Lower leg skin (tissue), 4 donors: ENCODE results near the gene CERCAM. TPM values are rescaled to one million over a fixed set of nuclear protein-coding genes. Genes with fewer than 3 reads are reported as not detected.
"Not testable (repeated sequence)": the region's sequence is repeated elsewhere in the genome, so short reads cannot be mapped to it uniquely, and the experiment has no call there.

Experiments
- DNase-seq, 2 donors: peaks; one replicate each; pipeline ENCODE4 v3.0.0-alpha.2; 2019; ENCODE audit warnings: low spot score in 2 of 2
- H3K4me3 ChIP-seq: fragments of 200-600 bp; sonication (generic); 2 replicates; pipeline ENCODE4 v1.5.1; 2017; ENCODE audit warnings: mild to moderate bottlenecking, low read depth; ENCODE audit not compliant: poor library complexity, severe bottlenecking
- POLR2A ChIP-seq, 2 donors: fragments of 450-650 bp; IDR thresholded peaks; one replicate each; pipeline ENCODE4 v1.6.1; 2016 to 2017; ENCODE audit warnings: antibody characterized with exemption in 2 of 2, mild to moderate bottlenecking in 1 of 2, moderate library complexity in 1 of 2
- WGBS, 2 donors: methylation state at CpG; one replicate each; pipeline ENCODE4 v1.1.5; 2018; 5-methylcytosine and 5-hydroxymethylcytosine counted together
- intact Hi-C: fragments of 100-400 bp; cut with DNase I; formaldehyde crosslinking; loops from one replicate; pipeline ENCODE4 v1.15.0; 2023; ENCODE audit warnings: low total_unique reads
- total RNA-seq, 4 donors: library from RNA; depleted of rRNA; stranded (reverse); fragments of >200 nt; gene quantifications; one replicate each; pipeline ENCODE4 v1.1.0, GENCODE V29; 2016
- TF ChIP-seq, protein P1 (sequence below), 3 donors: fragments of 450-650 bp; IDR thresholded peaks; one replicate each; pipeline ENCODE4 v1.5.1; 2016; ENCODE audit warnings: antibody characterized with exemption in 3 of 3, mild to moderate bottlenecking in 3 of 3, moderate library complexity in 2 of 3

The CERCAM gene
- total RNA-seq, 4 donors from 2014 or later, result 5.6 to 21.3 (median 7.3) TPM

DNA sequence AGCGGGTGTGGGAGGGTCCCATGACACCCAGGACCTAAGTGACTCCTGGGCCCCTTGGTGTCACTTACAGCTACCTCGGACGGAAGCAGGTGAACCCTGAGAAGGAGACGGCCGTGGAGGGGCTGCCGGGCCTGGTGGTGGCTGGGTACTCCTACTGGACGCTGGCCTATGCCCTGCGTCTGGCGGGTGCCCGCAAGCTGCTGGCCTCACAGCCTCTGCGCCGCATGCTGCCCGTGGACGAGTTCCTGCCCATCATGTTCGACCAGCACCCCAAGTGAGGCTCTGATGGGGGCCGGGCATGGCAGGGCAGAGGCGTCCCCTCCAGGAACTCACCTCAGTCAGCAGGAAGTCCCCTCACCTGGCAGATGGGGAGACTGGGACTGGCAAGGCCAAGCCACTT, 13.7 kb downstream of the CERCAM start:
- no peak for TF ChIP-seq POLR2A (IDR thresholded peaks at IDR 0.05)
- TF ChIP-seq, protein P1, sequence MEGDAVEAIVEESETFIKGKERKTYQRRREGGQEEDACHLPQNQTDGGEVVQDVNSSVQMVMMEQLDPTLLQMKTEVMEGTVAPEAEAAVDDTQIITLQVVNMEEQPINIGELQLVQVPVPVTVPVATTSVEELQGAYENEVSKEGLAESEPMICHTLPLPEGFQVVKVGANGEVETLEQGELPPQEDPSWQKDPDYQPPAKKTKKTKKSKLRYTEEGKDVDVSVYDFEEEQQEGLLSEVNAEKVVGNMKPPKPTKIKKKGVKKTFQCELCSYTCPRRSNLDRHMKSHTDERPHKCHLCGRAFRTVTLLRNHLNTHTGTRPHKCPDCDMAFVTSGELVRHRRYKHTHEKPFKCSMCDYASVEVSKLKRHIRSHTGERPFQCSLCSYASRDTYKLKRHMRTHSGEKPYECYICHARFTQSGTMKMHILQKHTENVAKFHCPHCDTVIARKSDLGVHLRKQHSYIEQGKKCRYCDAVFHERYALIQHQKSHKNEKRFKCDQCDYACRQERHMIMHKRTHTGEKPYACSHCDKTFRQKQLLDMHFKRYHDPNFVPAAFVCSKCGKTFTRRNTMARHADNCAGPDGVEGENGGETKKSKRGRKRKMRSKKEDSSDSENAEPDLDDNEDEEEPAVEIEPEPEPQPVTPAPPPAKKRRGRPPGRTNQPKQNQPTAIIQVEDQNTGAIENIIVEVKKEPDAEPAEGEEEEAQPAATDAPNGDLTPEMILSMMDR (IDR thresholded peaks at IDR 0.05), result no peak
- 91 to 98% methylated on average over 16 to 17 of the region's 17 CpGs for WGBS, 2 donors
- intact Hi-C loops, result no loop called here

GRCh38 chr9:128435611-128436010, 15.0 kb downstream of the CERCAM start:
- H3K4me3 ChIP-seq, result no peak overlapping the region
- DNase-seq, result no peak
- no peak for TF ChIP-seq POLR2A (IDR thresholded peaks at IDR 0.05)
- TF ChIP-seq, protein P1 (IDR thresholded peaks at IDR 0.05), result no peak
- 94 to 95% methylated on average over 18 of the region's 18 CpGs for WGBS, 2 donors
- intact Hi-C loops, result no loop called here

More for the DNA sequence above, 13.7 kb downstream of the CERCAM start:
- no peak for DNase-seq
- no peak overlapping the region for H3K4me3 ChIP-seq

GRCh38 chr9:128438343-128439109, 17.9 kb downstream of the CERCAM start:
- WGBS, 2 donors, result 26 to 32% methylated on average over 9 to 12 of the region's 12 CpGs
- intact Hi-C loops, result no loop called here
- no peak overlapping the region for H3K4me3 ChIP-seq
- peak; percentile 75 to 96 for DNase-seq
- TF ChIP-seq, protein P1 (IDR thresholded peaks at IDR 0.05), result peak in 1 of 3 donors; percentile 90
- no peak for TF ChIP-seq POLR2A (IDR thresholded peaks at IDR 0.05)

- no peak overlapping the region for H3K4me3 ChIP-seq
- intact Hi-C loops, result no loop called here
- DNase-seq, result no peak
- TF ChIP-seq, protein P1 (IDR thresholded peaks at IDR 0.05), result no peak
- TF ChIP-seq POLR2A (IDR thresholded peaks at IDR 0.05), result no peak
- 87 to 90% methylated on average over 7 of the region's 7 CpGs for WGBS, 2 donors
These were observed 18.6 kb downstream of the CERCAM start for GRCh38 chr9:128439273-128439672.

GRCh38 chr9:128442150-128442549, 21.5 kb downstream of the CERCAM start:
- TF ChIP-seq, protein P1 (IDR thresholded peaks at IDR 0.05), result no peak
- no peak for TF ChIP-seq POLR2A (IDR thresholded peaks at IDR 0.05)
- DNase-seq, result no peak
- intact Hi-C loops, result no loop called here
- 39 to 40% methylated on average over 6 of the region's 6 CpGs for WGBS, 2 donors
- no peak overlapping the region for H3K4me3 ChIP-seq

- intact Hi-C loops, DNase-seq, H3K4me3 ChIP-seq: not testable (repeated sequence)
- WGBS, 2 donors, result 93 to 96% methylated on average over 5 of the region's 5 CpGs
These were observed 25.8 kb downstream of the CERCAM start for GRCh38 chr9:128446505-128446904.
